Liver (tissue), 9 donors: ENCODE data around the gene TCEAL2. TPM values are rescaled to one million over a fixed set of nuclear protein-coding genes. Genes with fewer than 3 reads are reported as not detected.

Experiments used
- DNase-seq: peaks from one replicate; pipeline ENCODE4 v3.0.0-alpha.2; 2017; ENCODE audit warnings: low spot score
- H3K27ac ChIP-seq, 2 donors: one replicate each; pipeline ENCODE4 v1.7.0; 2013; ENCODE audit warnings: inconsistent platforms in 2 of 2, low read length in 2 of 2, control low read depth in 1 of 2, low read depth in 1 of 2, mild to moderate bottlenecking in 1 of 2
- H3K27me3 ChIP-seq, 4 donors: one replicate each; pipeline versions ENCODE4 v1.6.1 to v1.7.0; 2013; ENCODE audit warnings: low read length in 3 of 4, inconsistent platforms in 1 of 4, mild to moderate bottlenecking in 1 of 4, moderate library complexity in 1 of 4; ENCODE audit not compliant: control insufficient read depth in 4 of 4, insufficient read depth in 4 of 4
- H3K36me3 ChIP-seq, 4 donors: one replicate each; pipeline versions ENCODE4 v1.6.1 to v1.7.0; 2013; ENCODE audit warnings: low read length in 3 of 4, mild to moderate bottlenecking in 3 of 4, low read depth in 1 of 4, moderate library complexity in 1 of 4; ENCODE audit not compliant: control insufficient read depth in 4 of 4, insufficient read depth in 3 of 4
- H3K4me1 ChIP-seq, 4 donors: one replicate each; pipeline versions ENCODE4 v1.6.1 to v1.7.0; 2013; ENCODE audit warnings: low read length in 3 of 4, mild to moderate bottlenecking in 3 of 4, moderate library complexity in 1 of 4; ENCODE audit not compliant: control insufficient read depth in 4 of 4, insufficient read depth in 4 of 4
- H3K4me3 ChIP-seq, 3 donors: one replicate each; pipeline versions ENCODE4 v1.6.1 to v1.7.0; 2013; ENCODE audit warnings: low read length in 3 of 3, control low read depth in 1 of 3, low read depth in 1 of 3, mild to moderate bottlenecking in 1 of 3
- H3K9ac ChIP-seq, 2 donors: one replicate each; pipeline ENCODE4 v1.7.0; 2013; ENCODE audit warnings: low read length in 2 of 2, mild to moderate bottlenecking in 2 of 2, moderate library complexity in 2 of 2, control low read depth in 1 of 2, low read depth in 1 of 2
- H3K9me3 ChIP-seq, 4 donors: one replicate each; pipeline versions ENCODE4 v1.6.1 to v1.7.0; 2013; ENCODE audit warnings: low read length in 3 of 4; ENCODE audit not compliant: control insufficient read depth in 4 of 4
- ATF3 ChIP-seq: IDR thresholded peaks from 2 replicates; pipeline ENCODE4 v1.6.1; 2016; ENCODE audit warnings: antibody characterized with exemption
- FOXA2 ChIP-seq: IDR thresholded peaks from 2 replicates; pipeline ENCODE4 v1.6.1; 2016; ENCODE audit warnings: antibody characterized with exemption
- GABPA ChIP-seq, 2 donors: IDR thresholded peaks in 1 of 2; conservative IDR thresholded peaks in 1 of 2; 2 replicates each; pipeline ENCODE4 v1.6.1; 2016; ENCODE audit warnings: antibody characterized with exemption in 2 of 2, mild to moderate bottlenecking in 1 of 2, moderate library complexity in 1 of 2
- RXRA ChIP-seq, 2 donors: IDR thresholded peaks; 2 replicates each; pipeline ENCODE4 v1.6.1; 2017 to 2018; ENCODE audit warnings: antibody characterized with exemption in 2 of 2, mild to moderate bottlenecking in 1 of 2
- SP1 ChIP-seq: IDR thresholded peaks from 2 replicates; pipeline ENCODE4 v1.6.1; 2018; ENCODE audit warnings: antibody characterized with exemption, mild to moderate bottlenecking
- YY1 ChIP-seq: IDR thresholded peaks from 2 replicates; pipeline ENCODE4 v1.6.1; 2016; ENCODE audit warnings: antibody characterized with exemption, mild to moderate bottlenecking
- ZBTB33 ChIP-seq: IDR thresholded peaks from 2 replicates; pipeline ENCODE4 v1.6.1; 2016; ENCODE audit warnings: antibody characterized with exemption
- WGBS: extraction: QIAGEN DNeasy Blood & Tissue Kit; methylation state at CpG from one replicate; pipeline ENCODE4 v1.1.7; 2013; 5-methylcytosine and 5-hydroxymethylcytosine counted together
- polyA plus RNA-seq, 2 donors: library from polyadenylated mRNA; stranded (reverse) in 1 of 2; unstranded in 1 of 2; fragments of 200-250 nt in 1 of 2; fragments of >200 nt in 1 of 2; fragmentation: Nextera tagmentation in 1 of 2; extraction: Ambion mirVana in 1 of 2; gene quantifications; one replicate each; pipeline versions ENCODE4 v1.2.1 to v1.2.3, GENCODE V29; 2013 to 2015
- total RNA-seq, 2 donors: library from RNA; depleted of rRNA; stranded (reverse); fragments of >200 nt; gene quantifications; one replicate each; pipeline ENCODE4 v1.2.3, GENCODE V29; 2014
- TF ChIP-seq, protein P1 (sequence below): IDR thresholded peaks from 2 replicates; pipeline ENCODE4 v1.6.1; 2016; ENCODE audit warnings: antibody characterized with exemption, mild to moderate bottlenecking
- donor health status: healthy.
- donor health status: healthy.
- donor health status: healthy.
- donor health status: healthy.
- donor health status: healthy.

The TCEAL2 gene
- total and polyA plus RNA-seq, 4 donors = 0.10 TPM; not detected in 3

DNA sequence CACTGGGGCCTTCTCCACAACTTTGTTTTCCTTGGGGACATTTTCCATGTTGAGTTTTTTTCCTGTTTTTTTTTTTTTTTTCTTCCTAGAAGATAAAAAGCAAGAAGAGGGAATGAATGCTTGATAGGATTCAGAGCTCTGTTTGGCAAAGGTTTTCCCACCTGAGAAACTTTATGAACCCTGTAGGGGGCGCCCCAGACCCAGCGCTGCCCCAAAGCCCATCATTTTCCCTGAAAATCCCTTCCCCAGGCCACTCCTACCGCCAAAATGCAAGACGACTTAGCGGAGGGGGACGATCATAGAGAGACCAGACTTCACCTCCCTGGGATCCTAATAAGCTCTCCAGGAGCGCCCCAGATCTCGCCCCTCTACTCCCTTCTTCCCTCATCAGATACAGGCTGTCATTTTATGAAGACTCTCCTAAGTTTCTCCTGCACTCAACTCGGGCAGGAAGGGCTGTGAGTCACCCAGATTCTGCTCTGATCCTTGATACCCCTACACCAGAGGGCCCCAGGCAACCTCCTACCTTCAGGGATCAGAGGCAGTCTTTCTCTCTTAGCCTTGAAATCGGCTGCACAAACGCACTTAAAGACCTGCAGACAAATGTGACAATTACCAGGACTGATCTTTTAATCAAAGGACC lies 28.9 kb downstream of the TCEAL2 start:
- TF ChIP-seq SP1 (no peak), RXRA (IDR thresholded peaks at IDR 0.05) (no peak)
- Histone ChIP-seq H3K4me3 (no peak overlapping the region), H3K36me3 (no peaks in the 10 kb centered on the region), H3K9ac (no peak overlapping the region), H3K27me3 (peaks cover 0 to 4% (median 0%) of the 10 kb centered on the region in 4 donors), H3K4me1 (peaks cover 0 to 3% (median 0%) of the 10 kb centered on the region in 4 donors), H3K9me3 (peaks cover 0 to 2% (median 0%) of the 10 kb centered on the region in 4 donors), H3K27ac (no peak overlapping the region)
- DNase-seq = no peak
- WGBS = 5% methylated on average over 11 of the region's 11 CpGs

- WGBS = 4% methylated on average over 32 of the region's 32 CpGs
- peaks cover 0 to 3% (median 0%) of the 10 kb centered on the region in 4 donors for H3K4me1 ChIP-seq
- no peak for DNase-seq
- H3K9ac ChIP-seq = no peak overlapping the region
- H3K9me3 ChIP-seq = peaks cover 0 to 2% (median 0%) of the 10 kb centered on the region in 4 donors
- H3K27ac ChIP-seq = no peak overlapping the region
- peaks cover 0 to 4% (median 0%) of the 10 kb centered on the region in 4 donors for H3K27me3 ChIP-seq
- H3K4me3 ChIP-seq = peak overlapping the region in 2 of 3 donors; percentile 38 to 48
- TF ChIP-seq ATF3 = no peak
- H3K36me3 ChIP-seq = no peaks in the 10 kb centered on the region
Measured at GRCh38 chrX:102154900-102155805, 29.7 kb downstream of the TCEAL2 start.

DNA sequence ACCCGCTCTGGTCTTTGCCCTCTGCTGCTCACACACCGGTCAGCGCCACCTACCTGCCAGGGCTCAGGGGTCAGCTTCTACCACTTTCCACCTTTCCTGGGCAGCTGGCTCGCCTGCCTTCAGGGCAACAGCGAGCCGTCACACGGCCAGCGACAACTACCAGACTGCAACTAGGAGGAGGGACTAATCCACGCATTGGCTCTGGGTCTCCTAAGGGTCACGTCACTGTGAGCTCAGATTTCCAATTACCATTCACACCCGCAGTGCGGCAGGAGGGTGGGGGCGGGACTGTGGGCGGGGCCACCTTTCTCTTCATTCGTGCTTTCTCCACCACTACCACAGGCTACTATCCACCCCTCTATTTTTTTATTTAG lies 30.3 kb downstream of the TCEAL2 start, which contains the start of gene BEX5:
Gene BEX5, minus strand, starts transcription at position 172 of the 374 bp plus-strand sequence. CDS start 1,712 bp downstream, outside the sequence.
- under 1% methylated on average over 15 of the region's 15 CpGs for WGBS
- Histone ChIP-seq H3K4me1 (peaks cover 0 to 3% (median 0%) of the 10 kb centered on the region in 4 donors), H3K27ac (no peak within 1 kb of the TSS), H3K4me3 (peak within 1 kb of the TSS; percentile 35 to 48 (median 38)), H3K36me3 (no peaks in the 10 kb centered on the region), H3K9ac (no peak within 1 kb of the TSS), H3K27me3 (peaks cover 0 to 6% (median 0%) of the 10 kb centered on the region in 4 donors), H3K9me3 (peaks cover 0 to 2% (median 0%) of the 10 kb centered on the region in 4 donors)
- DNase-seq = no peak
- no peak for TF ChIP-seq YY1
- no peak for TF ChIP-seq GABPA (IDR thresholded peaks at IDR 0.05 in 1 of 2, conservative IDR thresholded peaks at IDR 0.05 in 1 of 2)
- TF ChIP-seq, protein P1, sequence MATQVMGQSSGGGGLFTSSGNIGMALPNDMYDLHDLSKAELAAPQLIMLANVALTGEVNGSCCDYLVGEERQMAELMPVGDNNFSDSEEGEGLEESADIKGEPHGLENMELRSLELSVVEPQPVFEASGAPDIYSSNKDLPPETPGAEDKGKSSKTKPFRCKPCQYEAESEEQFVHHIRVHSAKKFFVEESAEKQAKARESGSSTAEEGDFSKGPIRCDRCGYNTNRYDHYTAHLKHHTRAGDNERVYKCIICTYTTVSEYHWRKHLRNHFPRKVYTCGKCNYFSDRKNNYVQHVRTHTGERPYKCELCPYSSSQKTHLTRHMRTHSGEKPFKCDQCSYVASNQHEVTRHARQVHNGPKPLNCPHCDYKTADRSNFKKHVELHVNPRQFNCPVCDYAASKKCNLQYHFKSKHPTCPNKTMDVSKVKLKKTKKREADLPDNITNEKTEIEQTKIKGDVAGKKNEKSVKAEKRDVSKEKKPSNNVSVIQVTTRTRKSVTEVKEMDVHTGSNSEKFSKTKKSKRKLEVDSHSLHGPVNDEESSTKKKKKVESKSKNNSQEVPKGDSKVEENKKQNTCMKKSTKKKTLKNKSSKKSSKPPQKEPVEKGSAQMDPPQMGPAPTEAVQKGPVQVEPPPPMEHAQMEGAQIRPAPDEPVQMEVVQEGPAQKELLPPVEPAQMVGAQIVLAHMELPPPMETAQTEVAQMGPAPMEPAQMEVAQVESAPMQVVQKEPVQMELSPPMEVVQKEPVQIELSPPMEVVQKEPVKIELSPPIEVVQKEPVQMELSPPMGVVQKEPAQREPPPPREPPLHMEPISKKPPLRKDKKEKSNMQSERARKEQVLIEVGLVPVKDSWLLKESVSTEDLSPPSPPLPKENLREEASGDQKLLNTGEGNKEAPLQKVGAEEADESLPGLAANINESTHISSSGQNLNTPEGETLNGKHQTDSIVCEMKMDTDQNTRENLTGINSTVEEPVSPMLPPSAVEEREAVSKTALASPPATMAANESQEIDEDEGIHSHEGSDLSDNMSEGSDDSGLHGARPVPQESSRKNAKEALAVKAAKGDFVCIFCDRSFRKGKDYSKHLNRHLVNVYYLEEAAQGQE = no peak
- no peak for TF ChIP-seq ZBTB33
- no peak for TF ChIP-seq FOXA2

Other genes with a start within 250 kb of the TCEAL2 start
- gene ZMAT1, start 193.7 kb upstream of the TCEAL2 start, total RNA-seq = 1 to 10 TPM; 1.3 to 3.9 TPM
- 1 to 10 TPM; 1.1 to 3.3 TPM for gene ZMAT1, start 193.7 kb upstream of the TCEAL2 start, polyA plus RNA-seq
- gene TCEAL6, start 16.8 kb downstream of the TCEAL2 start, total RNA-seq = not detected
- gene TCEAL6, start 16.8 kb downstream of the TCEAL2 start, polyA plus RNA-seq = not detected
- gene BEX5, start 30.3 kb downstream of the TCEAL2 start, total RNA-seq = under 1 TPM; 0.09 to 0.50 TPM
- 1 to 10 TPM in 1 of 2 donors, under 1 TPM in 1; 0.61 to 1.4 TPM for gene BEX5, start 30.3 kb downstream of the TCEAL2 start, polyA plus RNA-seq
- gene TCP11X1, start 89.6 kb downstream of the TCEAL2 start, total RNA-seq = not detected
- not detected for gene TCP11X1, start 89.6 kb downstream of the TCEAL2 start, polyA plus RNA-seq
- not detected for gene NXF2, start 121.5 kb downstream of the TCEAL2 start, total RNA-seq
- not detected for gene NXF2, start 121.5 kb downstream of the TCEAL2 start, polyA plus RNA-seq